GM18951 (cell line): ENCODE data around the gene ANKRD45.
"Not testable (repeated sequence)": the region's sequence is repeated elsewhere in the genome, so short reads cannot be mapped to it uniquely, and the experiment has no call there.

ENCODE experiments used
- POLR2A ChIP-seq: IDR thresholded peaks from 4 replicates; pipeline ENCODE4 v1.6.1; 2011; ENCODE audit warnings: mild to moderate bottlenecking; ENCODE audit not compliant: insufficient read length, insufficient read depth; ENCODE audit errors: extremely low read depth
- in situ Hi-C: fragments of 300-500 bp; cut with MboI; formaldehyde crosslinking; loops from one replicate; pipeline ENCODE4 v1.12.0; 2022; ENCODE audit warnings: low sequenced_read_pairs, mixed read lengths, inconsistent platforms; ENCODE audit not compliant: unreplicated experiment

ANKRD45 gene

GRCh38 chr1:173628888-173629287 is 40.8 kb downstream of the ANKRD45 start:
- no peak for TF ChIP-seq POLR2A
- in situ Hi-C loops, result no loop called here

GRCh38 chr1:173627269-173627668 is 42.4 kb downstream of the ANKRD45 start:
- in situ Hi-C loops, result no loop called here
- TF ChIP-seq POLR2A, result no peak

GRCh38 chr1:173616859-173617258 is 52.8 kb downstream of the ANKRD45 start:
- no peak for TF ChIP-seq POLR2A

GRCh38 chr1:173613086-173613485 is 56.6 kb downstream of the ANKRD45 start:
- in situ Hi-C loops, result not testable (repeated sequence)

More at GRCh38 chr1:173616859-173617258, 52.8 kb downstream of the ANKRD45 start:
- in situ Hi-C loops, result no loop called here

GRCh38 chr1:173608503-173609216 is 61.0 kb downstream of the ANKRD45 start:
- in situ Hi-C loops, result no loop called here
- no peak for TF ChIP-seq POLR2A

- in situ Hi-C loops, result no loop called here
- no peak for TF ChIP-seq POLR2A
These were observed 66.5 kb downstream of the ANKRD45 start, which contains the start of gene SLC9C2 for GRCh38 chr1:173603056-173603591. Gene SLC9C2, minus strand, starts transcription at chr1:173603072. Its CDS starts 1,296 bp downstream, at chr1:173601776.

GRCh38 chr1:173601588-173601987 is 68.1 kb downstream of the ANKRD45 start:
- TF ChIP-seq POLR2A, result no peak
- in situ Hi-C loops, result no loop called here

- in situ Hi-C loops, result no loop called here
- TF ChIP-seq POLR2A, result no peak
These were observed 73.4 kb downstream of the ANKRD45 start for GRCh38 chr1:173596097-173596825.

- in situ Hi-C loops, result not testable (repeated sequence)
These were observed 78.5 kb downstream of the ANKRD45 start for GRCh38 chr1:173591138-173591537.

- in situ Hi-C loops, result no loop called here
- no peak for TF ChIP-seq POLR2A
These were observed 79.1 kb downstream of the ANKRD45 start for GRCh38 chr1:173590557-173590956.

GRCh38 chr1:173581383-173582079 is 88.1 kb downstream of the ANKRD45 start:
- in situ Hi-C loops, result no loop called here
- no peak for TF ChIP-seq POLR2A

GRCh38 chr1:173580658-173581057 is 89.0 kb downstream of the ANKRD45 start:
- no peak for TF ChIP-seq POLR2A
- in situ Hi-C loops, result no loop called here

GRCh38 chr1:173580071-173580470 is 89.6 kb downstream of the ANKRD45 start:
- no peak for TF ChIP-seq POLR2A

More at GRCh38 chr1:173580071-173580470, 89.6 kb downstream of the ANKRD45 start:
- in situ Hi-C loops, result no loop called here
